Measurements from ENCODE around the gene ERF.
"Not testable (repeated sequence)": the region's sequence is repeated elsewhere in the genome, so short reads cannot be mapped to it uniquely, and the experiment has no call there.

ERF gene

DNA sequence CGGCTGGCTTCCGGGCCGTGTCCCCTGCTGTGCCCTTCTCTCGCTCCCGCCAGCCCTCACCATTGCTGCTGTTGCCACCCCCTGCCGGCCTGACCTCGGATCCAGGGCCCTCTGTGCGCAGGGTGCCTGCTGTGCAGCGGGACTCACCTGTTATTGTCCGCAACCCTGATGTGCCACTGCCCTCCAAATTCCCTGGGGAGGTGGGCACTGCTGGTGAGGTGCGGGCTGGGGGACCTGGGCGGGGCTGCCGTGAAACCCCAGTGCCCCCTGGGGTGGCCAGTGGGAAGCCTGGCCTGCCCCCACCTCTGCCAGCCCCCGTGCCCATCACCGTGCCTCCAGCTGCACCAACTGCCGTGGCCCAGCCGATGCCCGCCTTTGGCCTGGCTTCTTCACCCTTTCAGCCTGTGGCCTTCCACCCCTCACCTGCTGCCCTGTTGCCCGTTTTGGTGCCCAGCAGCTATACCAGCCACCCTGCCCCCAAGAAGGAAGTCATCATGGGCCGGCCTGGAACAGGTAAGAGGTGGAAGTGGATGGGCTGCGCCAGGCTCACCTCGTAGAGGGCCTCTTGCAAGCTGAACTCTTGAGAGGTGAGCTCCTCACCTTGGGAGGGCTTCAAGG, 19.2 kb upstream of the ERF start:
- no peak for DNase-seq

DNA sequence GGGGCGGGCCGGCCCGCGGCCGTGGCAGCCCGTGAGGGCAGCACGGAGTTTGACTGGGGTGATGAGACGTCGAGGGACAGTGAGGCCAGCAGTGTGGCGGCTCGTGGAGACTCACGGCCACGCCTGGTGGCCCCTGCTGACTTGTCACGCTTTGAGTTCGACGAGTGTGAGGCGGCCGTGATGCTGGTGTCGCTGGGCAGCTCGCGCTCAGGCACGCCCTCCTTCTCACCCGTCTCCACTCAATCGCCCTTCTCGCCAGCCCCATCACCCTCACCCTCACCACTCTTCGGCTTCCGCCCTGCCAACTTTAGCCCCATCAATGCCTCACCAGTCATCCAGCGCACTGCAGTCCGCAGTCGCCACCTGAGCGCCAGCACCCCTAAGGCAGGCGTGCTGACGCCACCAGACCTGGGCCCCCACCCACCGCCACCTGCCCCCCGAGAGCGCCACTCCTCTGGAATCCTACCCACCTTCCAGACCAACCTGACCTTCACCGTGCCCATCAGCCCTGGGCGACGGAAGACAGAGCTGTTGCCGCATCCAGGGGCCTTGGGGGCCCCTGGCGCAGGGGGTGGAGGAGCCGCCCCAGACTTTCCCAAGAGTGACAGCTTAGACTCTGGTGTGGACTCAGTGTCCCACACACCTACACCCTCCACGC, 18.6 kb upstream of the ERF start:
- DNase-seq, result no peak

DNA sequence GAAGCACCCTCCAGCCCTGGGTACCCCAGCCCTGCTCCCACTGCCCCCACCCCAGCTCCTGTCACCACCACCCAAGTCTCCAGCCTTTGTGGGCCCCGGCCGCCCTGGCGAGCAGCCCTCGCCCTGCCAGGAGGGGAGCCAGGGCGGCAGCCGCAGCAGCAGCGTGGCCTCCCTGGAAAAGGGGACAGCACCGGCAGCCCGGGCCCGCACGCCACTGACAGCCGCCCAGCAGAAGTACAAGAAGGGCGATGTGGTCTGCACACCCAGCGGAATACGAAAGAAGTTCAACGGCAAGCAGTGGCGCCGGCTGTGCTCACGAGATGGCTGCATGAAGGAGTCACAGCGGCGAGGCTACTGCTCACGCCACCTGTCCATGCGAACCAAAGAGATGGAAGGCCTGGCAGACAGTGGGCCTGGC, 18.1 kb upstream of the ERF start:
- DNase-seq, result no peak

DNA sequence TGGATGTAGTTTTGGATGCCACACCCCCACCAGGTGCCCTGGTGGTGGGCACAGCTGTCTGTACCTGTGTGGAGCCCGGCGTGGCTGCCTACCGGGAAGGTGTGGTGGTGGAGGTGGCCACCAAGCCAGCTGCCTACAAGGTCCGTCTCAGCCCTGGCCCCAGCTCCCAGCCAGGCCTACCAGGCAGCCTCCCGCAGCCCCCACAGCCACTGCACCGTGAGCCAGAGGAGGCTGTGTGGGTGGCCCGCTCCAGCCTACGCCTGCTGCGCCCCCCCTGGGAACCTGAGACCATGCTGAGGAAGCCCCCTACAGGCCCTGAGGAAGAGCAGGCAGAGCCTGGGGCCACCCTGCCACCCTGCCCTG, 17.6 kb upstream of the ERF start:
- no peak for DNase-seq

GRCh38 chr19:42271861-42272534, 17.1 kb upstream of the ERF start:
- no peak for DNase-seq

GRCh38 chr19:42271045-42271419, 16.1 kb upstream of the ERF start:
- no peak for DNase-seq

GRCh38 chr19:42270346-42271044, 15.6 kb upstream of the ERF start:
- DNase-seq, result peak; percentile 81

- DNase-seq, result no peak
Observed at GRCh38 chr19:42269478-42270345, 14.8 kb upstream of the ERF start.

DNA sequence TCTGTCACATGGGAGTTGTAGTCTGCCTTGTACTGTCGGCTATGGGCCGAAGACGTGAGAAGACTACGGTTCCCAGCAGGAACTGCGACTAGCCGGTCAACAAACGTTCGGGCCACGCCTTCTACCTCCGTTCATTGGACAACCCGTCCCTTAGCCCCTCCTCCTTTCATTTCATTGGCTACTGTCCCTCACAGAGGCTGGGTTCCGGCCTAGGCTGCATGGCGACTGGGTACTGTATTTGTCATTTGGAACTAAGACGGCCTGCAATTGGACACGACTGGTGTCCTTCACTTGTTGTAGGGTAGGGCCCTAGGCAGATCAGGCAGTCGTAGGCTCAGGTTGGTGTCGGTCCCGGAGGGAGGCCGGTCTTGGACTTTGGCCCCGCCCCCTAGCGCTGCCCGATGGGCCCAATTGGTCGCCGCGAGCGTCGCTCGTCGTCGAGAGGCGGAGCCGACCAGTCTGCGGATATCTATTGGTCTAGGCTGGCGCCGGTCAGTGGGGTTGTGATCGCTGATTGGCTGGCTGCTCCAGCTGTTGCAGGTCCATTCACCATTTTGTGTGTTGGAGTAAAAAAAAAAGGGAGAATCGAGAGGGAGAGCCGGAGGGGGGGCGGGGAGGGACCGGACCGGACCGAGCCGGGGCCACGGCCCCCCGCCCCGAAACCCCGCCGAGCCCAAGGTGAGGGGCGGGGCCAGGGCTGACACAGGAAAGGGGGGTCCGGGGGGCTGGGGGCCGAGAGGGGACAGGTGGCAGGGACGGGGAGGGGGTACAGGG, 14.0 kb upstream of the ERF start, which contains the start of gene CIC:
TSS of gene CIC (plus strand) at position 549 of the 774 bp plus-strand sequence. CDS start 2,532 bp downstream, outside the sequence.
- peak; percentile 100 for DNase-seq

DNA sequence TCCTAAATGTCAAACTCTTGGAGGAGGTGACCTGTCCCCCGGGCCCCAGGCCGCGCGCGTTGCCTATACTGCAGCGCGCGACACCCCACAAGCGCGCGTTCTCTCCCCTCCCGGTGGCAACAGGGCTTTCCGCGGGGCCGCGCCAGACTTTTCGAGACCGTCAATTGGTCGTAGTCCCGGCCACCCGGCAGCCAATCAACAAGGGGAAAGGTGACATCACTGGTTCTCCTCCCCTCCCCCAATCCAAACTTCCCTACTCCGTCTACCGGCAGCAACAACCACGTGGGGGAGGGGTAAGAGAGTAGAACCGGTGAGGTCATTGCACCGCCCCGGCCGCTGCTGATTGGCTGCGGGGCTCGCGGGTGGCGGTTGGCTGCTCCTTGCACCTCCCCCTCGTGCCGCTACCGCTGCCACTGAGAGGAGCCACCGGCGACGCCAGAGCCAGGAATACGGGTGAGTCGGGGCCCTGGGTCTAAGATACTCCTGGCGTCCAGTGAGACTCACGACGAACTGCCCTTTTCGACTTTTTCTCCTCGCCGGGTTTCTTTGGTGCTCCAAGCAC, 13.3 kb upstream of the ERF start:
- DNase-seq, result peak; percentile 99

GRCh38 chr19:42267644-42268141, 12.8 kb upstream of the ERF start:
- no peak for DNase-seq

GRCh38 chr19:42266928-42267603, 12.1 kb upstream of the ERF start:
- DNase-seq, result not testable (repeated sequence)

- DNase-seq, result not testable (repeated sequence)
Observed at GRCh38 chr19:42266105-42266504, 11.2 kb upstream of the ERF start.

- DNase-seq, result no peak
Observed at GRCh38 chr19:42261763-42262162, 6.8 kb upstream of the ERF start.

DNA sequence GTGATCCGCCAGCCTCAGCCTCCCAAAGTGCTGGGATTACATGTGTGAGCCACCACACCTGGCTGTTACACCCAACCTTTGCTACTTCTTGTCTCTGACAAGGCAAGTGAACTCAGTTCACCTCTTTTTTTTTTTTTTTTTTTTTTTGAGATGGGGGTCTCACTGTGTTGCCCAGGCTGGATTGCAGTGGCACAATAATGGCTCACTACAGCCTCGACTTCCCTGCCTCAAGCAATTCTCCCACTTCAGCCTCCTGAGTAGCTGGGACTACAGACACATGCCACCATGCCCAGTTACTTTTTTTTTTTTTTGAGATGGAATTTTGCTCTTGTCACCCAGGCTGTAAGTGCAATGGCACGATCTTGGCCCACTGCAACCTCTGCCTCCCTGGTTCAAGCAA, 2.9 kb upstream of the ERF start:
- DNase-seq, result not testable (repeated sequence)

DNA sequence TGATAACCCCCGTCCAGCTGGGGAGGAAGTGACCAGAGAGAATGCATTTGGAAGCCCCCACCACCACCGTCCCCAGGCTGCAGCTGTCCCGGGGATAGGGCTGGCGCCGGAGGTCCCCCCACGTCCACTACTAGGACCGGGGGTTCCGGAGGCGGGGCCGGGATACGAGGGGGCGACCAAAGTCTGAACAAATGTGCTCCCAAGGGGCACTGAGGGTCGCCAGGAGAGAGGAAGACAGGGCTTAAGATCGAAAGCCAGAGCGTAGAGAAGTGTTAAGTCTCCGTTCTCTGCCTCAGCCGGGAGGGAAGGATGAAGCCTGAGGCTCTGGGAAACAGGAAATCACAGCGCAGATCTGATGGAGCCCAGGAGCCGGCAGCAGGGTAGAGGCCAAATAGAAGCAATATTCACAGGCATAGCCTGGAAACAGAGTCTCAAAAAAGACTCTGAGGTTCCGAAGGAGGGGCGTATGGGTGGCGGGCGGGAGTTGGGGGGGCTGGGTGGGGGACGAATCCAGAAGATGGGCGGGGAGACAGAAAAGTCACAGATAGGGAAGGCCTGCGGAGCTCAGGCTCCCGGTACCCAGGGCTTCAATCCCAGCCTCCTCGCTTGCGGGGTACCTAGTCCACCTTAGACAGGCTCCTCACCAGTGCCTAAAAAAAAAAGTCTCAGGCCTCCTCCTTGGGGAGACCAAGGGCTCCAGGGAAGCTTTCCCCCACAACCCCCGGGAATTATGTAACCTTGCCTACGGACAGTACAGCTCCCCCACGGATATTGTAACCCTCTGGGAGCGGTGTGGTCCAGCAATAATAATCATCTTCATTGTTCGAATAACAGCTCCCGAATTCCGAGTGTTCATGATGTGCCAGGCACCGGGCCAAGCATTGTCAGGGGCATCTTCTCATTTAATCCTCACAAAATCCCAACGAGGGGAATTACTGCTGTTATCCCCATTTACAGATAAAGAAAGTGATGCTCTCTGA, 1.1 kb upstream of the ERF start:
- DNase-seq, result no peak

GRCh38 chr19:42254089-42254849, 659 bp downstream of the ERF start:
- peak; percentile 85 for DNase-seq

DNA sequence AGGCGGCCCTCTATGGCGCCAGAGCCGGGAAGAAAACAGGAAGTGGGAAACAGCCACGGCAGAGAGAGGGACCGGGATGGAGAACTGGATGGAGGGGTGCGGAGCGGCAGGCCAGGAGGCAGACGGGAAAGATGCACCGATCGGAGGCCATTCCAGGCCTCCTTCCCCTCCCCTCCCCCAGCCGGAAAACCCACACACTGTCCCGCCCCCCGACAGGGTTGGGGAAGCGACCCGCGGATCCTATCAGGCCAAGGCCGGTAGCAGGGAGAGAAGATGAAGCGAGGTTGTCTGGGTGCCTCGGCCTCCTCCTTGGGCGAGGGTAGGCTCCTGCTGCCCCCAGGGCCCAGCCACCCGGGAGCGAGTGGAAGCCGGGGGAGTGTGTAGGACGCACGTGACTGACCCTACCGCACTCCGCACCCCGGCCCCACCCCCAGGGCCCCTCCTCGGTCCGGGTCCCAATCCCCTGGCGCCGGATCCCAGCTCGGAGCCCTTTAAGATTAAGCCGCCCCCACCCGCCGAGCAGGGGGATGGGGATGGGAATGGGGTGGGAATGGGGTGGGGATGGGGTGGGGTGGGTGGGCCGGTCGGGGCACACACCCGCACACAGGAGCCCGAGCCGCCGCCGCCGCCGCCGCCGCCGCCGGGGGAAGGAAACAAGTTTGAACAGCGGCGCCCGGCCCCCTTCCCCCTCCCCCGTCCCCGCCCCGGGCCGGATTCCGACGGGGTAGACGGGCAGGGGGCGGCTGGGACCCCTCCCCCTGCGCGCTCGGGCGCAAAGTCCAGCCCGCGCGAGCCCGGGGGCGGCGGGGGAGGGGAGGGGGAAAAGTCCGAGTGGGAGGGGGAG, 1.5 kb downstream of the ERF start:
- peak; percentile 80 for DNase-seq

Data from stimulated activated CD4-positive, alpha-beta T cell treated with anti-CD3 and anti-CD28 coated beads, Interleukin-15, amount 100 ng/mL, for 24 hours (primary cell).